Measurements from ENCODE around the gene ZC3H8.
"Not testable (repeated sequence)": the region's sequence is repeated elsewhere in the genome, so short reads cannot be mapped to it uniquely, and the experiment has no call there.

ZC3H8 gene

GRCh38 chr2:112254466-112255240, at the start of gene ZC3H8:
TSS of gene ZC3H8 (minus strand) at chr2:112255042. CDS start at chr2:112254981, 61 bp downstream.
- DNase-seq (ENCODE audit: low read depth): peak; percentile 88

GRCh38 chr2:112304298-112304941, 49.6 kb upstream of the ZC3H8 start:
- DNase-seq (ENCODE audit: low read depth): no peak

- DNase-seq (ENCODE audit: low read depth): no peak
These were observed 47.1 kb upstream of the ZC3H8 start for GRCh38 chr2:112301973-112302372.

GRCh38 chr2:112301171-112301584, 46.3 kb upstream of the ZC3H8 start:
- no peak for DNase-seq (ENCODE audit: low read depth)

GRCh38 chr2:112296407-112296806, 41.6 kb upstream of the ZC3H8 start:
- no peak for DNase-seq (ENCODE audit: low read depth)

GRCh38 chr2:112295407-112296078, 40.7 kb upstream of the ZC3H8 start:
- DNase-seq (ENCODE audit: low read depth): no peak

- no peak for DNase-seq (ENCODE audit: low read depth)
These were observed 39.0 kb upstream of the ZC3H8 start for GRCh38 chr2:112293636-112294401.

GRCh38 chr2:112290648-112291047, 35.8 kb upstream of the ZC3H8 start:
- DNase-seq (ENCODE audit: low read depth): no peak

- DNase-seq (ENCODE audit: low read depth): no peak
These were observed 35.2 kb upstream of the ZC3H8 start for GRCh38 chr2:112290088-112290487.

- not testable (repeated sequence) for DNase-seq (ENCODE audit: low read depth)
These were observed 28.7 kb upstream of the ZC3H8 start for GRCh38 chr2:112283535-112283934.

GRCh38 chr2:112282066-112282465, 27.2 kb upstream of the ZC3H8 start:
- DNase-seq (ENCODE audit: low read depth): not testable (repeated sequence)

GRCh38 chr2:112277596-112278220, 22.9 kb upstream of the ZC3H8 start:
- DNase-seq (ENCODE audit: low read depth): no peak

- no peak for DNase-seq (ENCODE audit: low read depth)
These were observed 22.1 kb upstream of the ZC3H8 start for GRCh38 chr2:112276954-112277353.

GRCh38 chr2:112275887-112276773, 21.3 kb upstream of the ZC3H8 start:
- DNase-seq (ENCODE audit: low read depth): peak; percentile 71

GRCh38 chr2:112275311-112275886, 20.6 kb upstream of the ZC3H8 start, which contains the start of gene ZC3H6:
TSS of gene ZC3H6 (plus strand) at chr2:112275597. CDS start at chr2:112275995, 398 bp downstream.
- peak; percentile 98 for DNase-seq (ENCODE audit: low read depth)

- no peak for DNase-seq (ENCODE audit: low read depth)
These were observed 18.5 kb upstream of the ZC3H8 start for GRCh38 chr2:112273349-112273748.

- no peak for DNase-seq (ENCODE audit: low read depth)
These were observed 17.8 kb upstream of the ZC3H8 start for GRCh38 chr2:112272669-112273068.

GRCh38 chr2:112268547-112268946, 13.7 kb upstream of the ZC3H8 start:
- no peak for DNase-seq (ENCODE audit: low read depth)

- no peak for DNase-seq (ENCODE audit: low read depth)
These were observed 8.0 kb upstream of the ZC3H8 start for GRCh38 chr2:112262876-112263275.

GRCh38 chr2:112260295-112260625, 5.4 kb upstream of the ZC3H8 start:
- DNase-seq (ENCODE audit: low read depth): no peak

Measured in T-helper 22 cell (primary cell).